Peyer's patch (tissue), 4 donors: ENCODE data around the gene GHRL.

Experiments used
- POLR2A ChIP-seq, 2 donors: fragments of 450-650 bp; IDR thresholded peaks; one replicate each; pipeline ENCODE4 v1.5.1; 2017; ENCODE audit warnings: antibody characterized with exemption in 2 of 2, mild to moderate bottlenecking in 2 of 2, moderate library complexity in 2 of 2
- TF ChIP-seq, protein P1 (sequence below), 6 experiments: fragments of 450-650 bp in 4 of 6; fragments of 200-600 bp in 2 of 6; sonication (generic) in 1 of 6; IDR thresholded peaks; one replicate each; pipeline ENCODE4 v1.5.1; 2017 to 2019; ENCODE audit warnings: antibody characterized with exemption in 6 of 6, mild to moderate bottlenecking in 3 of 6, moderate library complexity in 1 of 6

DNA sequence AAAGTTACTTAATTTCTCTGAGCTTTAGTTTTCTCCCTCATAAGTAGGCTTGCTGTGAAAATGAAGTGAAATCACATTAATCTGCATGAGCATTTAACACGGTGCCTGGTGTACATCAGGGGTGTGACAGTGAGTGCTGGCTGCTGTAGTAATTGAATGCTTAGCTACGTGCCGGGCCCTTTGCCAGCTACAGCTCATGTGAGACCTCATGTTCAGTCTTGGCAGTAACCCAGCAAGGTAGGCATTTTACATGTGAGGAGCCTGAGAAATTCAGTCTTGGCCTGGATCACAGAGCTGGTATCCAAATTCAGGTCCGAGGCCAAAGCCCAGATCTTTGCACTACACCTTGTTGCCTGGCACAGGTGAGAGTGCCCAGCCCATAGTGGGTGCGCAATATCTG is 9.1 kb downstream of the GHRL start:
- TF ChIP-seq, protein P1, sequence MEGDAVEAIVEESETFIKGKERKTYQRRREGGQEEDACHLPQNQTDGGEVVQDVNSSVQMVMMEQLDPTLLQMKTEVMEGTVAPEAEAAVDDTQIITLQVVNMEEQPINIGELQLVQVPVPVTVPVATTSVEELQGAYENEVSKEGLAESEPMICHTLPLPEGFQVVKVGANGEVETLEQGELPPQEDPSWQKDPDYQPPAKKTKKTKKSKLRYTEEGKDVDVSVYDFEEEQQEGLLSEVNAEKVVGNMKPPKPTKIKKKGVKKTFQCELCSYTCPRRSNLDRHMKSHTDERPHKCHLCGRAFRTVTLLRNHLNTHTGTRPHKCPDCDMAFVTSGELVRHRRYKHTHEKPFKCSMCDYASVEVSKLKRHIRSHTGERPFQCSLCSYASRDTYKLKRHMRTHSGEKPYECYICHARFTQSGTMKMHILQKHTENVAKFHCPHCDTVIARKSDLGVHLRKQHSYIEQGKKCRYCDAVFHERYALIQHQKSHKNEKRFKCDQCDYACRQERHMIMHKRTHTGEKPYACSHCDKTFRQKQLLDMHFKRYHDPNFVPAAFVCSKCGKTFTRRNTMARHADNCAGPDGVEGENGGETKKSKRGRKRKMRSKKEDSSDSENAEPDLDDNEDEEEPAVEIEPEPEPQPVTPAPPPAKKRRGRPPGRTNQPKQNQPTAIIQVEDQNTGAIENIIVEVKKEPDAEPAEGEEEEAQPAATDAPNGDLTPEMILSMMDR (IDR thresholded peaks at IDR 0.05), result no peak
- no peak for TF ChIP-seq POLR2A (IDR thresholded peaks at IDR 0.05)
